D721Med (cell line): ENCODE data around the gene HCN4.

Source experiments
- DNase-seq: peaks from one replicate; pipeline ENCODE4 v3.0.0; 2011; ENCODE audit warnings: low spot score; ENCODE audit not compliant: insufficient read length
- FAIRE-seq: peaks from 2 replicates; lab custom pipeline; 2011; peaks lifted over from hg19 to GRCh38; lab: Jason Lieb, UNC
- CTCF ChIP-seq: IDR thresholded peaks from 2 replicates; pipeline ENCODE4 v1.5.1; 2012; ENCODE audit warnings: mild to moderate bottlenecking, control low read depth; ENCODE audit not compliant: insufficient read depth; ENCODE audit errors: missing control alignments

Gene HCN4

GRCh38 chr15:73322665-73323373 is 45.9 kb downstream of the HCN4 start:
- FAIRE-seq = no peak
- no peak for TF ChIP-seq CTCF
- no peak for DNase-seq

- FAIRE-seq (no peak), DNase-seq (no peak)
- TF ChIP-seq CTCF = no peak
Measured at GRCh38 chr15:73321496-73322450, 47.0 kb downstream of the HCN4 start.

- TF ChIP-seq CTCF = no peak
- FAIRE-seq (no peak), DNase-seq (no peak)
Measured at GRCh38 chr15:73320619-73321180, 48.1 kb downstream of the HCN4 start.

GRCh38 chr15:73319460-73320245 is 49.1 kb downstream of the HCN4 start:
- DNase-seq = no peak
- FAIRE-seq = no peak
- no peak for TF ChIP-seq CTCF

GRCh38 chr15:73318463-73319351 is 50.1 kb downstream of the HCN4 start:
- FAIRE-seq = no peak
- TF ChIP-seq CTCF = no peak
- no peak for DNase-seq
